Naive B cell (primary cell): Measurements from ENCODE around the gene MAP4K4. TPM values are rescaled to one million over a fixed set of nuclear protein-coding genes. Genes with fewer than 3 reads are reported as not detected.

ENCODE experiments used
- ATAC-seq, 2 donors: fragments of 150-1000 bp; cut with Tn5 transposase; 2 replicates each; pipeline ENCODE4 v1.10.0; 2021; ENCODE audit warnings: low read depth in 2 of 2, mild to moderate bottlenecking in 2 of 2, moderate library complexity in 2 of 2
- DNase-seq: peaks from one replicate; pipeline ENCODE4 v3.0.0; 2022
- H3K27ac Mint-ChIP-seq, 6 donors: one replicate each; pipeline ENCODE4 v1.8.0; 2020 to 2022; ENCODE audit warnings: mild to moderate bottlenecking in 6 of 6, mixed read lengths in 6 of 6, moderate library complexity in 5 of 6, inconsistent platforms in 2 of 6
- H3K27me3 Mint-ChIP-seq, 3 donors: one replicate each; pipeline ENCODE4 v1.8.0; 2021 to 2022; ENCODE audit warnings: mixed read lengths in 3 of 3, mild to moderate bottlenecking in 1 of 3
- H3K36me3 Mint-ChIP-seq, 2 donors: one replicate each; pipeline ENCODE4 v1.8.0; 2020 to 2022; ENCODE audit warnings: mixed read lengths in 2 of 2, inconsistent platforms in 1 of 2, mild to moderate bottlenecking in 1 of 2
- H3K4me1 Mint-ChIP-seq, 3 donors: one replicate each; pipeline ENCODE4 v1.8.0; 2020 to 2022; ENCODE audit warnings: mixed read lengths in 3 of 3, inconsistent platforms in 1 of 3, mild to moderate bottlenecking in 1 of 3, moderate library complexity in 1 of 3
- H3K4me3 Mint-ChIP-seq, 8 donors: one replicate each; pipeline ENCODE4 v1.8.0; 2020 to 2022; ENCODE audit warnings: mild to moderate bottlenecking in 8 of 8, mixed read lengths in 8 of 8, moderate library complexity in 8 of 8, inconsistent platforms in 2 of 8
- H3K9me3 Mint-ChIP-seq, 7 donors: one replicate each; pipeline ENCODE4 v1.8.0; 2020 to 2022; ENCODE audit warnings: mixed read lengths in 7 of 7, mild to moderate bottlenecking in 5 of 7, inconsistent platforms in 2 of 7, moderate library complexity in 1 of 7
- polyA plus RNA-seq, 6 donors: library from polyadenylated mRNA; unstranded; fragments of 300-500 nt; fragmentation: Illumina TruSeq; gene quantifications; one replicate each; pipeline ENCODE4 v1.2.3, GENCODE V29; 2021; ENCODE audit warnings: low read depth in 6 of 6

Gene MAP4K4
- polyA plus RNA-seq, 6 donors from 2014 or later, result 11.8 to 36.0 (median 20.3) TPM

GRCh38 chr2:101882769-101883307 is 185.3 kb downstream of the MAP4K4 start:
- ATAC-seq (no peak), DNase-seq (no peak)
- peak overlapping the region in 3 of 6 donors; percentile 61 to 76 (median 71) for H3K27ac Mint-ChIP-seq
- peak overlapping the region in 1 of 8 donors; percentile 3 for H3K4me3 Mint-ChIP-seq
- no peaks in the 10 kb centered on the region for H3K27me3 Mint-ChIP-seq
- peaks cover 0 to 6% (median 4%) of the 10 kb centered on the region in 3 donors for H3K4me1 Mint-ChIP-seq
- H3K36me3 Mint-ChIP-seq, result peaks cover 34 to 39% of the 10 kb centered on the region in 2 donors
- H3K9me3 Mint-ChIP-seq, result no peaks in the 10 kb centered on the region

DNA sequence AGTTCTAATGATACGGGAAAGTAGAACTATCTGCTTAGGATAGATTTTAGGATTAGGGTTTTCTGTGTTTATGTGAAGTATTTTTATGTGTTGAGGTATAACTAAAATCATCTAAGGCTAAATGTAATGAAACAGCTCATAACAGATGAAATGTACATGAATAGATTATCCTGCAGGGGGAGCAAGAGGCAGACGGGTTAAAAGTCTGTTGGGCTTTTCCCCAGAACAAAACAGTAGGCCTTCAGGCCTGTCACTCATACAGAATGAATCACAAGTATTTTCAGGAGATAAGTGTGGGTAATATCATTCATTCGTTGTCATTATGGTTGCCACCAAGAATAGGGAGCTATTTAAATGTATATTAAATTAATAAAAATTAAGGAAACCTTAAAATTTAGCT is 186.4 kb downstream of the MAP4K4 start:
- peaks cover 0 to 6% (median 4%) of the 10 kb centered on the region in 3 donors for H3K4me1 Mint-ChIP-seq
- H3K27ac Mint-ChIP-seq, result peak overlapping the region in 3 of 6 donors; percentile 28 to 79 (median 50)
- H3K9me3 Mint-ChIP-seq, result no peaks in the 10 kb centered on the region
- H3K36me3 Mint-ChIP-seq, result peaks cover 37 to 49% of the 10 kb centered on the region in 2 donors
- H3K4me3 Mint-ChIP-seq, result no peak overlapping the region
- DNase-seq (peak; percentile 26), ATAC-seq (peak; percentile 47 to 67)
- H3K27me3 Mint-ChIP-seq, result no peaks in the 10 kb centered on the region

- H3K36me3 Mint-ChIP-seq, result peaks cover 39 to 55% of the 10 kb centered on the region in 2 donors
- ATAC-seq, result no peak
- no peaks in the 10 kb centered on the region for H3K27me3 Mint-ChIP-seq
- no peaks in the 10 kb centered on the region for H3K9me3 Mint-ChIP-seq
- H3K27ac Mint-ChIP-seq, result peak overlapping the region in 3 of 6 donors; percentile 26 to 58 (median 38)
- peaks cover 0 to 6% (median 4%) of the 10 kb centered on the region in 3 donors for H3K4me1 Mint-ChIP-seq
- no peak overlapping the region for H3K4me3 Mint-ChIP-seq
- DNase-seq, result no peak
Measured at GRCh38 chr2:101884423-101884822, 186.9 kb downstream of the MAP4K4 start.

DNA sequence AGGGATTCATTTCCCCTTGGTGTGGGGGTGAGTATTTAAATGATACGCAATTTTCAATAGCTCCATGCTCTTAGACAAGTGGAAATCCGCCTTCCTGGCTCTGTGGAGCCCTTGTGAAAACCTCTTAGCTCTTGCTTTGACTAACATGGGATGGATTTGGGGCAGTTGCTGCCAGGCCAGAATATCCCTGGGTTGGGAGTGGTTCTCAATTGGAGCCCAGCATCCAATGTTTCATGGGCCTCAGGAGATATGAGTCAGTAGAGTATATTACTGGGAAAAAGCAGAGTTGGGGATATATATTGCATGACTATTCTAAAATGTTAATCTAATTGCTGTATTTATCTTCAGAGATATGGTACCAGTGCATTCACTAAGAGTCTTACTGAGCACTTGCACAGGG is 189.8 kb downstream of the MAP4K4 start:
- H3K27ac Mint-ChIP-seq, result peak overlapping the region in 4 of 6 donors; percentile 18 to 84 (median 61)
- H3K36me3 Mint-ChIP-seq, result peaks cover 46 to 63% of the 10 kb centered on the region in 2 donors
- H3K4me1 Mint-ChIP-seq, result peaks cover 8 to 11% (median 8%) of the 10 kb centered on the region in 3 donors
- ATAC-seq (no peak), DNase-seq (no peak)
- H3K4me3 Mint-ChIP-seq, result no peak overlapping the region
- H3K9me3 Mint-ChIP-seq, result no peaks in the 10 kb centered on the region
- H3K27me3 Mint-ChIP-seq, result no peaks in the 10 kb centered on the region

DNA sequence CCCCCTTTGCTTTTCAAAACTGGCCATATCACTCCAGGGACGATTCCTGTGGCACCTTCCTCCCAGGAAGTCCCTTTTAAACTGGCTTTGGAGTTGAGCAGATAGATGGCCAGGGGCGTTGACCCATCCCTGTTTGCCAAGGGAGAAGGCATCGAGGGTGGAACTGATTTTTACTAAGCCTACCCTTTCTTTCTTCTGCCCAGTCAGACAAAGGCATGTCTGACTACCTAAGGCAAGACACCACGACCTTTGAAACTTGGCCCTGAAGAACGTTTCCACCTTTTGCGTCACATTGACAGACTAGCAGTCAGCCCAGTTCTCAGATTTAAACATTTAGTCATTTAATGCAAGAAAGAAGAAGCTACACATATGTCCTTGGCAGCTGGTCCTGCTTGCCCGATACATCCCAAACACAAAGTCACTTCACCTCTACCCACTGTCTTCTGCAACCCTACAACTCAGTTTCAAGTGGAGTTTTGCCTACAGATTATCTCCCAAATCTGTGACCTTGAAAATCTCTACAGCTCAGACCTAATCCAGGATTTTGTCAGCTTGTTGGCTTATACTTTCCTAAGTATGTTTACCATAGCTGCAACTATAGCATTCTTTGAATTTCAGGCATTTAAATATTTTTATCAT is 192.1 kb downstream of the MAP4K4 start:
- Mint-ChIP-seq H3K36me3 (peaks cover 50 to 67% of the 10 kb centered on the region in 2 donors), H3K4me1 (peaks cover 14 to 15% (median 14%) of the 10 kb centered on the region in 3 donors), H3K27me3 (no peaks in the 10 kb centered on the region), H3K27ac (peak overlapping the region in 3 of 6 donors; percentile 42 to 58 (median 56)), H3K9me3 (no peaks in the 10 kb centered on the region), H3K4me3 (no peak overlapping the region)
- ATAC-seq (no peak), DNase-seq (no peak)

DNA sequence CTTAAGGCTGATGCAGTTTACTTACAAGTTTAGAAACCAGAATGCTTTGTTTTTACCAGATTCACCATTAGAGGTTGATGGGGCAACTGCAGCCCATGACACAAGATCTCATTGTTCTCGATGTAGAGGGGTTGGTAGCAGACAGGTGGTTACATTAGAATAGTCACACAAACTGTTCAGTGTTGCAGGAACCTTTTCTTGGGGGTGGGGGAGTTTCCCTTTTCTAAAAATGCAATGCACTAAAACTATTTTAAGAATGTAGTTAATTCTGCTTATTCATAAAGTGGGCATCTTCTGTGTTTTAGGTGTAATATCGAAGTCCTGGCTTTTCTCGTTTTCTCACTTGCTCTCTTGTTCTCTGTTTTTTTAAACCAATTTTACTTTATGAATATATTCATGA is 194.9 kb downstream of the MAP4K4 start:
- DNase-seq, result no peak
- peaks cover 14 to 15% (median 14%) of the 10 kb centered on the region in 3 donors for H3K4me1 Mint-ChIP-seq
- H3K27ac Mint-ChIP-seq, result peak overlapping the region in 4 of 6 donors; percentile 10 to 84 (median 62)
- no peaks in the 10 kb centered on the region for H3K27me3 Mint-ChIP-seq
- no peaks in the 10 kb centered on the region for H3K9me3 Mint-ChIP-seq
- no peak for ATAC-seq
- peaks cover 34 to 50% of the 10 kb centered on the region in 2 donors for H3K36me3 Mint-ChIP-seq
- peak overlapping the region in 1 of 8 donors; percentile 2 for H3K4me3 Mint-ChIP-seq

- ATAC-seq (no peak), DNase-seq (no peak)
- Mint-ChIP-seq H3K9me3 (no peaks in the 10 kb centered on the region), H3K4me1 (peaks cover 10 to 20% (median 14%) of the 10 kb centered on the region in 3 donors), H3K36me3 (peaks cover 22 to 36% of the 10 kb centered on the region in 2 donors), H3K4me3 (no peak overlapping the region), H3K27ac (peak overlapping the region in 4 of 6 donors; percentile 51 to 60 (median 56)), H3K27me3 (no peaks in the 10 kb centered on the region)
Measured at GRCh38 chr2:101893681-101894381, 196.3 kb downstream of the MAP4K4 start.

DNA sequence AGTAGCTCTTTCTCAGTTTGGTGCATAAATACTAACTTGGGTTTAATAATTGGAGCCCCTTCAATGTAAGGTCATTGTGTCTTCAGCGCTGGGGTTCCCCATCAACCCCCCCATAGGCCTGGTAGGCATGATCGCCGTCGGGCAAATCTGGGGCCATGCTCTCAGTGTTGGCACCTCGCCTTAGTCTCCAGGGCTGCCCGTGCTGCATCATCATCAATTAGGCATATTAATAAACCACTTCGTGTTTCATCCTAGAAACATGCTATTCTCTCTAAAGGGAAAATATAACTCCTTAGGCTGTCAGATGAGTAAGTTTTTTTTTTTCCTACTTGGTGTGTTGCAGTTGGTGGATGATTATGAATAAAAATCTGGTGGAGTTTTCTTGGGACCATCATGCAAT is 197.5 kb downstream of the MAP4K4 start:
- H3K27ac Mint-ChIP-seq, result peak overlapping the region in 2 of 6 donors; percentile 12 to 85
- H3K4me3 Mint-ChIP-seq, result no peak overlapping the region
- peaks cover 10 to 20% (median 14%) of the 10 kb centered on the region in 3 donors for H3K4me1 Mint-ChIP-seq
- no peaks in the 10 kb centered on the region for H3K27me3 Mint-ChIP-seq
- no peak for DNase-seq
- H3K9me3 Mint-ChIP-seq, result no peaks in the 10 kb centered on the region
- ATAC-seq, result no peak
- H3K36me3 Mint-ChIP-seq, result peaks cover 16 to 24% of the 10 kb centered on the region in 2 donors

- Mint-ChIP-seq H3K9me3 (peaks cover 0 to 7% (median 0%) of the 10 kb centered on the region in 7 donors), H3K4me1 (peaks cover 10 to 20% (median 14%) of the 10 kb centered on the region in 3 donors), H3K27me3 (no peaks in the 10 kb centered on the region), H3K27ac (peak overlapping the region in 1 of 6 donors; percentile 30), H3K4me3 (no peak overlapping the region), H3K36me3 (peaks cover 13 to 23% of the 10 kb centered on the region in 2 donors)
- DNase-seq (no peak), ATAC-seq (no peak)
Measured at GRCh38 chr2:101895819-101896322, 198.4 kb downstream of the MAP4K4 start.

- Mint-ChIP-seq H3K9me3 (peaks cover 0 to 8% (median 3%) of the 10 kb centered on the region in 7 donors), H3K4me1 (peaks cover 3 to 13% (median 6%) of the 10 kb centered on the region in 3 donors), H3K4me3 (no peak overlapping the region), H3K27ac (peak overlapping the region in 2 of 6 donors; percentile 15 to 65), H3K27me3 (no peaks in the 10 kb centered on the region), H3K36me3 (peaks cover 11 to 13% of the 10 kb centered on the region in 2 donors)
- DNase-seq (no peak), ATAC-seq (no peak)
Measured at GRCh38 chr2:101897301-101897700, 199.8 kb downstream of the MAP4K4 start.

DNA sequence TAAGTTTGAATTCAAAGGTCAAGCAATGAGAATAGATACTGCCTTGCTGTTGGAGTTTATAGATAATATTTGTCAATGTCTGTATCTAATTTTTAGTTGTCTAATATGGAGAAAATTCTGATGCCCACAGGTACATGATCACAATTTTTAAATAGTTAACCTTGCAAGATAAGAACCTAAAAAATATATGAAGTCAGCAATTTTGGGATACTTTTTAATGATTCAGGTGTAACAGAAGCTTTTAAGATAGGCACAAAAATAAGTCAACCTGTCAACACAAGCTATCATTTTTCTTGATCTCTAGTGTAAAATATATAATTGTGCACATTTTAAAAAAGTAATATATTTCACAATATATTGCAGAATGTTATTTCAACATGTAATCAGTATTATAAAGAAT is 201.8 kb downstream of the MAP4K4 start:
- peak overlapping the region in 1 of 6 donors; percentile 3 for H3K27ac Mint-ChIP-seq
- H3K4me1 Mint-ChIP-seq, result peaks cover 0 to 5% (median 0%) of the 10 kb centered on the region in 3 donors
- no peak for DNase-seq
- no peaks in the 10 kb centered on the region for H3K36me3 Mint-ChIP-seq
- H3K27me3 Mint-ChIP-seq, result no peaks in the 10 kb centered on the region
- H3K4me3 Mint-ChIP-seq, result no peak overlapping the region
- ATAC-seq, result no peak
- H3K9me3 Mint-ChIP-seq, result peaks cover 0 to 12% (median 6%) of the 10 kb centered on the region in 7 donors

- Mint-ChIP-seq H3K27me3 (peaks cover 0 to 4% (median 0%) of the 10 kb centered on the region in 3 donors), H3K27ac (no peak overlapping the region), H3K4me1 (peaks cover 0 to 5% (median 0%) of the 10 kb centered on the region in 3 donors), H3K4me3 (no peak overlapping the region), H3K9me3 (peaks cover 0 to 18% (median 9%) of the 10 kb centered on the region in 7 donors), H3K36me3 (peaks cover 0 to under 1% of the 10 kb centered on the region in 2 donors)
- DNase-seq (no peak), ATAC-seq (no peak)
Measured at GRCh38 chr2:101899871-101900270, 202.4 kb downstream of the MAP4K4 start.

- no peak for DNase-seq
- no peak overlapping the region for H3K27ac Mint-ChIP-seq
Measured at GRCh38 chr2:101900375-101900774, 202.9 kb downstream of the MAP4K4 start.

More at GRCh38 chr2:101900375-101900774, 202.9 kb downstream of the MAP4K4 start:
- Mint-ChIP-seq H3K4me1 (peaks cover 0 to 5% (median 0%) of the 10 kb centered on the region in 3 donors), H3K36me3 (peaks cover 0 to 4% of the 10 kb centered on the region in 2 donors), H3K27me3 (peaks cover 0 to 6% (median 0%) of the 10 kb centered on the region in 3 donors), H3K9me3 (peaks cover 0 to 23% (median 13%) of the 10 kb centered on the region in 7 donors), H3K4me3 (peak overlapping the region in 2 of 8 donors; percentile 17 to 59)
- no peak for ATAC-seq
